Erythroblast (primary cell): Measurements from ENCODE around the gene ARIH1.

ENCODE experiments used
- GATA1 ChIP-seq: IDR thresholded peaks from 2 replicates; pipeline ENCODE4 v1.6.1; 2011; ENCODE audit warnings: low read depth, mild to moderate bottlenecking, control low read depth, low read length, moderate library complexity
- POLR2A ChIP-seq: IDR thresholded peaks from 2 replicates; pipeline ENCODE4 v1.6.1; 2011; ENCODE audit warnings: mild to moderate bottlenecking, low read length

DNA sequence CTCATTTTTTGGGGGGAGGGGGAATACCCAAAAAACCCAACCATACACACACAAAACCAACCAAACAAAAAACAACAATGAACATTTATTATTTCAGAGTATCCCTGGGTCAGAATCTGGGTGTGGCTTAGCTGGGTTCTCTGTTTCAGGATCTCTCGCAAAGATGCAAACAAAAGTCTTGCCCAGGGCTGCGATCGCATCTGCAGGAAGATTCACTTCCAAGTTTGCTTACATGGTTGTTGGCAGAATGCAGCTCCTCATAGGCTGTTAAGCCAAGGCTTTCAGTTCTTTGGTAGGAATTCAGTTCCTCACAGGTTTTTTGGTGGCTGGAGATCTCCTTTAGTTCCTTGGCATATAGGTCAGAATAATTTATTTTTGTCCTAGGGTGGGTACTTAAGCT, 13.7 kb upstream of the ARIH1 start:
- no peak for TF ChIP-seq POLR2A
- no peak for TF ChIP-seq GATA1
